Right lobe of liver (tissue), 4 donors: ENCODE data around the gene MCTP2.

Source experiments
- POLR2A ChIP-seq: fragments of 450-650 bp; IDR thresholded peaks from one replicate; pipeline ENCODE4 v1.6.1; 2017; ENCODE audit warnings: antibody characterized with exemption, mild to moderate bottlenecking
- TF ChIP-seq, protein P1 (sequence below), 4 donors: fragments of 200-600 bp in 3 of 4; fragments of 450-650 bp in 1 of 4; IDR thresholded peaks; one replicate each; pipeline versions ENCODE4 v1.5.1 to v1.8.0; 2016 to 2022; ENCODE audit warnings: antibody characterized with exemption in 4 of 4, mild to moderate bottlenecking in 2 of 4
- donor health status: DM: no; HTN: no; CAD: no.
- donor health status: DM: no; HTN: no; CAD: no.
- donor health status: DM: no; HTN: yes; CAD: no.

DNA sequence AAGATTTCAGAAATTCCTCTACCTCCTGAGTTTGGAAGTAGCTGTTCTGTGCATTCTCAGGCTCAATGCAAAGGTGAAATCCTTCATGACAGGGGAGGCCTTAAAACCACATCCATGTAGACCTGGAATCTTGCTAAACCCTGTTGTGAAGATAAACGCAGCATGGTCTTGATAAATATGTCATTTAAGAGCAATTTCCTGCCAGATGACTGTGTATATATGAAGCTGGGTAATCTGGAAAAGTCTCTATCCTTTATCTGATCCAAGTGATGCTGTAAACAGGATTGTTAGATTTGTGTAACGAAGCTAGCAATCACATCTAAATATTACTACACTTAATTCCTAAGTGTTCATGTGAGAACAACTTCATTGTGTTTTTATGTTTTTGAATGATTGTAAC lies 9.1 kb downstream of the MCTP2 start:
- TF ChIP-seq POLR2A: no peak
- TF ChIP-seq, protein P1, sequence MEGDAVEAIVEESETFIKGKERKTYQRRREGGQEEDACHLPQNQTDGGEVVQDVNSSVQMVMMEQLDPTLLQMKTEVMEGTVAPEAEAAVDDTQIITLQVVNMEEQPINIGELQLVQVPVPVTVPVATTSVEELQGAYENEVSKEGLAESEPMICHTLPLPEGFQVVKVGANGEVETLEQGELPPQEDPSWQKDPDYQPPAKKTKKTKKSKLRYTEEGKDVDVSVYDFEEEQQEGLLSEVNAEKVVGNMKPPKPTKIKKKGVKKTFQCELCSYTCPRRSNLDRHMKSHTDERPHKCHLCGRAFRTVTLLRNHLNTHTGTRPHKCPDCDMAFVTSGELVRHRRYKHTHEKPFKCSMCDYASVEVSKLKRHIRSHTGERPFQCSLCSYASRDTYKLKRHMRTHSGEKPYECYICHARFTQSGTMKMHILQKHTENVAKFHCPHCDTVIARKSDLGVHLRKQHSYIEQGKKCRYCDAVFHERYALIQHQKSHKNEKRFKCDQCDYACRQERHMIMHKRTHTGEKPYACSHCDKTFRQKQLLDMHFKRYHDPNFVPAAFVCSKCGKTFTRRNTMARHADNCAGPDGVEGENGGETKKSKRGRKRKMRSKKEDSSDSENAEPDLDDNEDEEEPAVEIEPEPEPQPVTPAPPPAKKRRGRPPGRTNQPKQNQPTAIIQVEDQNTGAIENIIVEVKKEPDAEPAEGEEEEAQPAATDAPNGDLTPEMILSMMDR (IDR thresholded peaks at IDR 0.05): no peak
